Liver (tissue), 9 donors: Measurements from ENCODE around the gene RCVRN. TPM values are rescaled to one million over a fixed set of nuclear protein-coding genes. Genes with fewer than 3 reads are reported as not detected.

Experiments
- DNase-seq: peaks from one replicate; pipeline ENCODE4 v3.0.0-alpha.2; 2017; ENCODE audit warnings: low spot score
- H3K27ac ChIP-seq, 2 donors: one replicate each; pipeline ENCODE4 v1.7.0; 2013; ENCODE audit warnings: inconsistent platforms in 2 of 2, low read length in 2 of 2, control low read depth in 1 of 2, low read depth in 1 of 2, mild to moderate bottlenecking in 1 of 2
- H3K27me3 ChIP-seq, 4 donors: one replicate each; pipeline versions ENCODE4 v1.6.1 to v1.7.0; 2013; ENCODE audit warnings: low read length in 3 of 4, inconsistent platforms in 1 of 4, mild to moderate bottlenecking in 1 of 4, moderate library complexity in 1 of 4; ENCODE audit not compliant: control insufficient read depth in 4 of 4, insufficient read depth in 4 of 4
- H3K36me3 ChIP-seq, 4 donors: one replicate each; pipeline versions ENCODE4 v1.6.1 to v1.7.0; 2013; ENCODE audit warnings: low read length in 3 of 4, mild to moderate bottlenecking in 3 of 4, low read depth in 1 of 4, moderate library complexity in 1 of 4; ENCODE audit not compliant: control insufficient read depth in 4 of 4, insufficient read depth in 3 of 4
- H3K4me1 ChIP-seq, 4 donors: one replicate each; pipeline versions ENCODE4 v1.6.1 to v1.7.0; 2013; ENCODE audit warnings: low read length in 3 of 4, mild to moderate bottlenecking in 3 of 4, moderate library complexity in 1 of 4; ENCODE audit not compliant: control insufficient read depth in 4 of 4, insufficient read depth in 4 of 4
- H3K4me3 ChIP-seq, 3 donors: one replicate each; pipeline versions ENCODE4 v1.6.1 to v1.7.0; 2013; ENCODE audit warnings: low read length in 3 of 3, control low read depth in 1 of 3, low read depth in 1 of 3, mild to moderate bottlenecking in 1 of 3
- H3K9ac ChIP-seq, 2 donors: one replicate each; pipeline ENCODE4 v1.7.0; 2013; ENCODE audit warnings: low read length in 2 of 2, mild to moderate bottlenecking in 2 of 2, moderate library complexity in 2 of 2, control low read depth in 1 of 2, low read depth in 1 of 2
- H3K9me3 ChIP-seq, 4 donors: one replicate each; pipeline versions ENCODE4 v1.6.1 to v1.7.0; 2013; ENCODE audit warnings: low read length in 3 of 4; ENCODE audit not compliant: control insufficient read depth in 4 of 4
- FOXA1 ChIP-seq: IDR thresholded peaks from 2 replicates; pipeline ENCODE4 v1.6.1; 2016; ENCODE audit warnings: antibody characterized with exemption
- FOXA2 ChIP-seq: IDR thresholded peaks from 2 replicates; pipeline ENCODE4 v1.6.1; 2016; ENCODE audit warnings: antibody characterized with exemption
- GABPA ChIP-seq, 2 donors: IDR thresholded peaks in 1 of 2; conservative IDR thresholded peaks in 1 of 2; 2 replicates each; pipeline ENCODE4 v1.6.1; 2016; ENCODE audit warnings: antibody characterized with exemption in 2 of 2, mild to moderate bottlenecking in 1 of 2, moderate library complexity in 1 of 2
- HNF4A ChIP-seq, 2 donors: conservative IDR thresholded peaks; 2 replicates each; pipeline ENCODE4 v1.6.1; 2016; ENCODE audit warnings: antibody characterized with exemption in 2 of 2, mild to moderate bottlenecking in 2 of 2
- HNF4G ChIP-seq: IDR thresholded peaks from 2 replicates; pipeline ENCODE4 v1.6.1; 2016; ENCODE audit warnings: antibody characterized with exemption
- JUND ChIP-seq, 2 donors: IDR thresholded peaks; 2 replicates each; pipeline ENCODE4 v1.6.1; 2016; ENCODE audit warnings: antibody characterized with exemption in 2 of 2
- NR2F2 ChIP-seq: IDR thresholded peaks from 2 replicates; pipeline ENCODE4 v1.6.1; 2016; ENCODE audit warnings: antibody characterized with exemption
- RAD21 ChIP-seq, 2 donors: IDR thresholded peaks; 2 replicates each; pipeline ENCODE4 v1.6.1; 2016; ENCODE audit warnings: antibody characterized with exemption in 2 of 2, mild to moderate bottlenecking in 2 of 2
- RXRA ChIP-seq, 2 donors: IDR thresholded peaks; 2 replicates each; pipeline ENCODE4 v1.6.1; 2017 to 2018; ENCODE audit warnings: antibody characterized with exemption in 2 of 2, mild to moderate bottlenecking in 1 of 2
- SP1 ChIP-seq: IDR thresholded peaks from 2 replicates; pipeline ENCODE4 v1.6.1; 2018; ENCODE audit warnings: antibody characterized with exemption, mild to moderate bottlenecking
- YY1 ChIP-seq: IDR thresholded peaks from 2 replicates; pipeline ENCODE4 v1.6.1; 2016; ENCODE audit warnings: antibody characterized with exemption, mild to moderate bottlenecking
- ZBTB33 ChIP-seq: IDR thresholded peaks from 2 replicates; pipeline ENCODE4 v1.6.1; 2016; ENCODE audit warnings: antibody characterized with exemption
- WGBS: extraction: QIAGEN DNeasy Blood & Tissue Kit; methylation state at CpG from one replicate; pipeline ENCODE4 v1.1.7; 2013; 5-methylcytosine and 5-hydroxymethylcytosine counted together
- polyA plus RNA-seq, 2 donors: library from polyadenylated mRNA; stranded (reverse) in 1 of 2; unstranded in 1 of 2; fragments of 200-250 nt in 1 of 2; fragments of >200 nt in 1 of 2; fragmentation: Nextera tagmentation in 1 of 2; extraction: Ambion mirVana in 1 of 2; gene quantifications; one replicate each; pipeline versions ENCODE4 v1.2.1 to v1.2.3, GENCODE V29; 2013 to 2015
- total RNA-seq, 2 donors: library from RNA; depleted of rRNA; stranded (reverse); fragments of >200 nt; gene quantifications; one replicate each; pipeline ENCODE4 v1.2.3, GENCODE V29; 2014
- TF ChIP-seq, protein P1 (sequence below): IDR thresholded peaks from 2 replicates; pipeline ENCODE4 v1.6.1; 2016; ENCODE audit warnings: antibody characterized with exemption
- TF ChIP-seq, protein P2 (sequence below): IDR thresholded peaks from 2 replicates; pipeline ENCODE4 v1.6.1; 2016; ENCODE audit warnings: antibody characterized with exemption
- TF ChIP-seq, protein P3 (sequence below): IDR thresholded peaks from 2 replicates; pipeline ENCODE4 v1.6.1; 2016; ENCODE audit warnings: antibody characterized with exemption, mild to moderate bottlenecking
- TF ChIP-seq, protein P4 (sequence below): fragments of 150-350 bp; IDR thresholded peaks from 2 replicates; pipeline ENCODE4 v1.5.1; 2017; ENCODE audit warnings: improper control_type of control experiment, low read depth, low read length; ENCODE audit not compliant: missing input control
- donor health status: healthy.
- donor health status: healthy.
- donor health status: healthy.
- donor health status: healthy.
- donor health status: healthy.

The RCVRN gene
- total and polyA plus RNA-seq, 4 donors, result not detected

DNA sequence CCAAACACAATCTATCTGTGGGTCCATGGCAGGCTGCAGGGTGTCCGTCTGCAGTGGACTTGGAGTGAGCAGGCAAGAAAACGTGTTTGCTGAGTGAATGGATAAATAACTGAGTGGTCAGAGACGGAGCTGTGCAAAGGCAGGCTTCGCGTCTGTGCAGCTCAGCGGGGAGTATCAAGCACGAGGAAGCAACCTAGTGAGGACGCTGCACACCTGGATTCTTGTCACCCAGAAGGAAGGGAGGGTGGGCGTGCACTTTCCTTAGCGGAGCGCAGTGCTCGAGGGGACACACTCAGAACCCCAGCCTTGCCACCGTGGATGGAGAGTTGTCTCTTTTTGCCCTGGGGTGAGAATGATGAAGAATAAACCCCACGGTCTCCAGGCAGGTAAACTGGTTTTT lies 1.5 kb upstream of the RCVRN start:
- Histone ChIP-seq H3K9ac (no peak overlapping the region), H3K9me3 (no peaks in the 10 kb centered on the region), H3K4me3 (no peak overlapping the region), H3K27ac (no peak overlapping the region), H3K27me3 (peaks cover 0 to 5% (median 3%) of the 10 kb centered on the region in 4 donors), H3K4me1 (no peaks in the 10 kb centered on the region), H3K36me3 (no peaks in the 10 kb centered on the region)
- 70% methylated on average over 14 of the region's 14 CpGs for WGBS
- TF ChIP-seq HNF4A (conservative IDR thresholded peaks at IDR 0.05) (no peak), ZBTB33 (no peak), YY1 (no peak), SP1 (no peak), GABPA (IDR thresholded peaks at IDR 0.05 in 1 of 2, conservative IDR thresholded peaks at IDR 0.05 in 1 of 2) (no peak), RAD21 (IDR thresholded peaks at IDR 0.05) (no peak), RXRA (IDR thresholded peaks at IDR 0.05) (no peak), FOXA2 (no peak), FOXA1 (no peak), NR2F2 (no peak)
- TF ChIP-seq, protein P1, sequence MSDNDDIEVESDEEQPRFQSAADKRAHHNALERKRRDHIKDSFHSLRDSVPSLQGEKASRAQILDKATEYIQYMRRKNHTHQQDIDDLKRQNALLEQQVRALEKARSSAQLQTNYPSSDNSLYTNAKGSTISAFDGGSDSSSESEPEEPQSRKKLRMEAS, result no peak
- TF ChIP-seq, protein P2, sequence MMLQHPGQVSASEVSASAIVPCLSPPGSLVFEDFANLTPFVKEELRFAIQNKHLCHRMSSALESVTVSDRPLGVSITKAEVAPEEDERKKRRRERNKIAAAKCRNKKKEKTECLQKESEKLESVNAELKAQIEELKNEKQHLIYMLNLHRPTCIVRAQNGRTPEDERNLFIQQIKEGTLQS, result no peak
- TF ChIP-seq, protein P3, sequence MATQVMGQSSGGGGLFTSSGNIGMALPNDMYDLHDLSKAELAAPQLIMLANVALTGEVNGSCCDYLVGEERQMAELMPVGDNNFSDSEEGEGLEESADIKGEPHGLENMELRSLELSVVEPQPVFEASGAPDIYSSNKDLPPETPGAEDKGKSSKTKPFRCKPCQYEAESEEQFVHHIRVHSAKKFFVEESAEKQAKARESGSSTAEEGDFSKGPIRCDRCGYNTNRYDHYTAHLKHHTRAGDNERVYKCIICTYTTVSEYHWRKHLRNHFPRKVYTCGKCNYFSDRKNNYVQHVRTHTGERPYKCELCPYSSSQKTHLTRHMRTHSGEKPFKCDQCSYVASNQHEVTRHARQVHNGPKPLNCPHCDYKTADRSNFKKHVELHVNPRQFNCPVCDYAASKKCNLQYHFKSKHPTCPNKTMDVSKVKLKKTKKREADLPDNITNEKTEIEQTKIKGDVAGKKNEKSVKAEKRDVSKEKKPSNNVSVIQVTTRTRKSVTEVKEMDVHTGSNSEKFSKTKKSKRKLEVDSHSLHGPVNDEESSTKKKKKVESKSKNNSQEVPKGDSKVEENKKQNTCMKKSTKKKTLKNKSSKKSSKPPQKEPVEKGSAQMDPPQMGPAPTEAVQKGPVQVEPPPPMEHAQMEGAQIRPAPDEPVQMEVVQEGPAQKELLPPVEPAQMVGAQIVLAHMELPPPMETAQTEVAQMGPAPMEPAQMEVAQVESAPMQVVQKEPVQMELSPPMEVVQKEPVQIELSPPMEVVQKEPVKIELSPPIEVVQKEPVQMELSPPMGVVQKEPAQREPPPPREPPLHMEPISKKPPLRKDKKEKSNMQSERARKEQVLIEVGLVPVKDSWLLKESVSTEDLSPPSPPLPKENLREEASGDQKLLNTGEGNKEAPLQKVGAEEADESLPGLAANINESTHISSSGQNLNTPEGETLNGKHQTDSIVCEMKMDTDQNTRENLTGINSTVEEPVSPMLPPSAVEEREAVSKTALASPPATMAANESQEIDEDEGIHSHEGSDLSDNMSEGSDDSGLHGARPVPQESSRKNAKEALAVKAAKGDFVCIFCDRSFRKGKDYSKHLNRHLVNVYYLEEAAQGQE, result no peak
- TF ChIP-seq, protein P4, sequence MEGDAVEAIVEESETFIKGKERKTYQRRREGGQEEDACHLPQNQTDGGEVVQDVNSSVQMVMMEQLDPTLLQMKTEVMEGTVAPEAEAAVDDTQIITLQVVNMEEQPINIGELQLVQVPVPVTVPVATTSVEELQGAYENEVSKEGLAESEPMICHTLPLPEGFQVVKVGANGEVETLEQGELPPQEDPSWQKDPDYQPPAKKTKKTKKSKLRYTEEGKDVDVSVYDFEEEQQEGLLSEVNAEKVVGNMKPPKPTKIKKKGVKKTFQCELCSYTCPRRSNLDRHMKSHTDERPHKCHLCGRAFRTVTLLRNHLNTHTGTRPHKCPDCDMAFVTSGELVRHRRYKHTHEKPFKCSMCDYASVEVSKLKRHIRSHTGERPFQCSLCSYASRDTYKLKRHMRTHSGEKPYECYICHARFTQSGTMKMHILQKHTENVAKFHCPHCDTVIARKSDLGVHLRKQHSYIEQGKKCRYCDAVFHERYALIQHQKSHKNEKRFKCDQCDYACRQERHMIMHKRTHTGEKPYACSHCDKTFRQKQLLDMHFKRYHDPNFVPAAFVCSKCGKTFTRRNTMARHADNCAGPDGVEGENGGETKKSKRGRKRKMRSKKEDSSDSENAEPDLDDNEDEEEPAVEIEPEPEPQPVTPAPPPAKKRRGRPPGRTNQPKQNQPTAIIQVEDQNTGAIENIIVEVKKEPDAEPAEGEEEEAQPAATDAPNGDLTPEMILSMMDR, result no peak
- DNase-seq, result no peak

GRCh38 chr17:9905902-9906301 lies 831 bp upstream of the RCVRN start:
- Histone ChIP-seq H3K27ac (no peak overlapping the region), H3K9me3 (no peaks in the 10 kb centered on the region), H3K27me3 (peaks cover 0 to 5% (median 3%) of the 10 kb centered on the region in 4 donors), H3K36me3 (no peaks in the 10 kb centered on the region), H3K4me1 (no peaks in the 10 kb centered on the region), H3K4me3 (no peak overlapping the region), H3K9ac (no peak overlapping the region)
- WGBS, result 16% methylated on average over 4 of the region's 4 CpGs
- DNase-seq, result no peak
- TF ChIP-seq RAD21 (IDR thresholded peaks at IDR 0.05) (peak in 1 of 2 donors; percentile 32), JUND (IDR thresholded peaks at IDR 0.05) (no peak), NR2F2 (no peak), HNF4G (no peak)
- TF ChIP-seq, protein P4, result peak; percentile 36
